ENCODE results near the gene COL3A1.

COL3A1 gene

DNA sequence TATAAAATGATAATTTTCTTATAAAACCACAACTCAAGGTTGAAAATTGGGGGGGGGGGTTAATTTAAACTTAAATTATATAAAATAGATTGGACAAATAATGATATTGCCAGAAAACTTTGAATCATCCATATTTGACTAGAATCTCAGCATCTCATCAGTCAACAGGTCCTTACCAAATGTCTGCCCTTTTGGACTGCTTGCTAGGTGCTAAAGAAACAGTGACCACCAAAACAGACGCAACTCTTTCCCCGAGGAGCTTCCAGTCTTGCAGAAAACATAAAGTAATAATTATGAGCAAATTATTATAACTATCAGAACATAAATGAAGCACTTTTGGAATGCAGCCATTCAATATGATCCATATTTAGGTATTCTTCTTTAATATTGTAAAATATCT lies 8.6 kb upstream of the COL3A1 start:
- TF ChIP-seq CTCF (IDR thresholded peaks at IDR 0.05; ENCODE audit: insufficient read depth, low read depth, low read length, missing control alignments) = no peak
- no peak for DNase-seq (ENCODE audit: low read depth)
- no peak overlapping the region for H3K4me3 ChIP-seq (ENCODE audit: low read length)

DNA sequence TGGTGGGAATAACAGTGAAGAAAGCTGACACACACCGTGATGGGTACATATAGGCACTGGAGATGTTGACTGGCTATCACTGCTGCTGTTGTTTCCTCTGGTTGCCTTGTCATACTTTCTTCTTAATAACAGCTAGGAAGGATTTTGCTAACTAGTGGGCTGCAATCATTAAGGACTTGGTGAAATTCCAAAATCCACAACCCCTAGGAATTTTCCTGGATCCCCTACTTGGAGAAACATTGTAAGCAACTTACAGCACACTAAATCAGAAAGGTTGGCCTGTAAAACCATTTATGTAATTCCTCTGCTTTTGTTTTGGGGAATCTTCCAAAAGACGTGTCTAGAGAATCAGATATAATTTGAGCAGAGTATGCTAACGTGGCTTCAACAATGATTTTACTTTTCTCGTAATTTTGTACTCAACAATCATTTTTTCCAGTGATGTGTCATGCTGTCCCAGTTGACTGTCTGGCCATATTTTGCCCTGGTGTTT lies 8.0 kb upstream of the COL3A1 start:
- no peak for TF ChIP-seq CTCF (IDR thresholded peaks at IDR 0.05; ENCODE audit: insufficient read depth, low read depth, low read length, missing control alignments)
- no peak overlapping the region for H3K4me3 ChIP-seq (ENCODE audit: low read length)

DNA sequence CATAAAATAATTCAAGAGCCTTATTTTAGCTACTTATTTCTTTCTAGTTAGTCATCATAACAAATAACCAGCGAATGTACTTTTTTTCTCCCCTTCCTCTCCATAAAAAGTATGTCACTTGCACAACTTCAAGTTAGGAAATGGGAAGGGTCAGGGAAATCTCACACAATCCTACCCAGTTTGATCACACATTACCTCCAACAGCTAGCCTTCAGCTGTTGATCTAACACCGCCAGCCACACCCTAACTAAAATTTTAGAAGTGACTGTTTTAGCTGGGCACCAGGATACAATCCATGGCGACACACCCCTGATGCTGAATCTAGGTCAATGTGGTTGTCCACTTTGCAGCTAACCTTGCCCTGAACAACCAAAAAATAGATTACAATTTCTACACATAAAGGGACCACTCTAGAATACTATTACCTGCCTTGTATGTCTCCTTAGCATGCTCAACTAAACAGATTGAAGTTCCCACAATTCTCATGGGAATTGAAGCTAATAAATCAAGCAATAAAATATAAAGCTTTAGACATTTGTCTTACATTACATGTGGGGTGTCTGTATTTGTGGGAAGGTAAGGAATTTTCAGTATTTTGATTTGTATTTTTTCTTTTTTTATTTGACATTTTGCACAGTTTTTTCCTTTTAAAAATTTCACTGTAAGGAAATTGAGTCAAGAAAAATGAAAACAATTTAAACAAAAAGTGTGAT lies 7.3 kb upstream of the COL3A1 start:
- no peak overlapping the region for H3K4me3 ChIP-seq (ENCODE audit: low read length)
- TF ChIP-seq CTCF (IDR thresholded peaks at IDR 0.05; ENCODE audit: insufficient read depth, low read depth, low read length, missing control alignments) = no peak
- DNase-seq (ENCODE audit: low read depth) = no peak

More for the DNA sequence above, 8.0 kb upstream of the COL3A1 start:
- no peak for DNase-seq (ENCODE audit: low read depth)

DNA sequence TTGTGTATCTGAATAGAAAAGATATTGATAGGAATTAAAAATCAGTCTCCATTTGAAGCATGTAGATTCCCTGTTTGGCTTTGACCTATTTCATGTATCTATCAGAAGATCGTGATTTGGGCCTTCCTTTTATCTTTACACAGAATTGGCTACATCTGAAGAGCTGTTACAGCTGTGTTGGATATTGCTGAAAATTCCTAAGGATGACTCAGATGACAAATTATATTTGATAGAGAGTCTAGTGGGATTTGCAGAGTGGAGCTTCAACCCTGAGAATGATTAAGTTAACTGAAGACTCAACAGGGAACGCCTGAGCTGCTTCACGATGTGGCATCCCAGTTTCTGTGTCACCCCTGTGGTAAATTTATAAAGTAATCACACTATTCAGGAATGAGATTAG lies 4.9 kb upstream of the COL3A1 start:
- no peak overlapping the region for H3K4me3 ChIP-seq (ENCODE audit: low read length)
- TF ChIP-seq CTCF (IDR thresholded peaks at IDR 0.05; ENCODE audit: insufficient read depth, low read depth, low read length, missing control alignments) = no peak
- DNase-seq (ENCODE audit: low read depth) = no peak

GRCh38 chr2:188969651-188970050 lies 4.5 kb upstream of the COL3A1 start:
- no peak for TF ChIP-seq CTCF (IDR thresholded peaks at IDR 0.05; ENCODE audit: insufficient read depth, low read depth, low read length, missing control alignments)
- no peak overlapping the region for H3K4me3 ChIP-seq (ENCODE audit: low read length)
- no peak for DNase-seq (ENCODE audit: low read depth)

DNA sequence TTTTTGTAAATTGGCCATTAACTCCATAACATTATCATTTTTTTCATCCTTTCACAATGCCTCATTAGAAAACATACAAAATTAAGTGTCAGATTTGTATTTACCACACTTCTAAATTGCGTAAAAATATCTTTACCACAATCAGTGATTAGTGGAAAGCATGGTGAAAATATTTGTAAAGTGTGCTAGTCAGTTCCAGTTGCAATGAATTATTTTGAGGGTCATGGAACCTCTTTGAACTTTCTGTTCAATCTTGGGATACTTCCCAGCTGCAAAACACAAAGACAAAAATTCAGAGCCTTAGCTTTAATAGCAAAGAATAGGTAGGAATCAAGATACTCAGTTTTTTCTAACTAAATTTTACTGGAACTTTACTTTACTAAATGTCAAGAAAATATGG lies 4.0 kb upstream of the COL3A1 start:
- no peak for TF ChIP-seq CTCF (IDR thresholded peaks at IDR 0.05; ENCODE audit: insufficient read depth, low read depth, low read length, missing control alignments)
- DNase-seq (ENCODE audit: low read depth) = no peak
- H3K4me3 ChIP-seq (ENCODE audit: low read length) = no peak overlapping the region

DNA sequence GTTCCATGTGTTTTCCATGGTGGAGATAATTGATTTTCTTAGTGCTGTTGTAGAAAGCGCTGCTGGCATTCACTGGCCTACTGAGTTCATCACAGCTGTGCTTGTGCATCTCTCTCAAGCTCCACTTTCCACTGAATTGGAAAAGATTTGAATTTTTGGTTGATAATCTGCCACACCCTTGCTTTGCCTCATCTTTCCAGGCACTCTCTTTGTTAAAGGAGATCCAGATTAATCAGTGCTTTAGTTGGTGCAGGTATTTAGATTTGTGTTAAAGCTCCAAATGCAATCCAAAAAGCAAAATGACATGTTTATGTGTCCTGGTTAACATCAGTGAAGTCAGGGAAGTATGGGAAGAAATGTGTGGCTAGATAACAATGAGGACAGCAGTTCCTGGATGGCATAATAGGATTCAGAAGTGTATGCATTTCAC lies 2.7 kb upstream of the COL3A1 start:
- no peak overlapping the region for H3K4me3 ChIP-seq (ENCODE audit: low read length)
- DNase-seq (ENCODE audit: low read depth) = no peak
- TF ChIP-seq CTCF (IDR thresholded peaks at IDR 0.05; ENCODE audit: insufficient read depth, low read depth, low read length, missing control alignments) = no peak

All from epithelial cell of esophagus (primary cell).